NCI-H2196 treated with DMSO at 0.1 percent for 48 hours (cell line): ENCODE measurements around the gene CPTP.

Experiments used
- DNase-seq: peaks from one replicate; lab custom pipeline; 2025; ENCODE audit not compliant: unreplicated experiment; lab: John Stamatoyannopoulos, UW

Gene CPTP

DNA sequence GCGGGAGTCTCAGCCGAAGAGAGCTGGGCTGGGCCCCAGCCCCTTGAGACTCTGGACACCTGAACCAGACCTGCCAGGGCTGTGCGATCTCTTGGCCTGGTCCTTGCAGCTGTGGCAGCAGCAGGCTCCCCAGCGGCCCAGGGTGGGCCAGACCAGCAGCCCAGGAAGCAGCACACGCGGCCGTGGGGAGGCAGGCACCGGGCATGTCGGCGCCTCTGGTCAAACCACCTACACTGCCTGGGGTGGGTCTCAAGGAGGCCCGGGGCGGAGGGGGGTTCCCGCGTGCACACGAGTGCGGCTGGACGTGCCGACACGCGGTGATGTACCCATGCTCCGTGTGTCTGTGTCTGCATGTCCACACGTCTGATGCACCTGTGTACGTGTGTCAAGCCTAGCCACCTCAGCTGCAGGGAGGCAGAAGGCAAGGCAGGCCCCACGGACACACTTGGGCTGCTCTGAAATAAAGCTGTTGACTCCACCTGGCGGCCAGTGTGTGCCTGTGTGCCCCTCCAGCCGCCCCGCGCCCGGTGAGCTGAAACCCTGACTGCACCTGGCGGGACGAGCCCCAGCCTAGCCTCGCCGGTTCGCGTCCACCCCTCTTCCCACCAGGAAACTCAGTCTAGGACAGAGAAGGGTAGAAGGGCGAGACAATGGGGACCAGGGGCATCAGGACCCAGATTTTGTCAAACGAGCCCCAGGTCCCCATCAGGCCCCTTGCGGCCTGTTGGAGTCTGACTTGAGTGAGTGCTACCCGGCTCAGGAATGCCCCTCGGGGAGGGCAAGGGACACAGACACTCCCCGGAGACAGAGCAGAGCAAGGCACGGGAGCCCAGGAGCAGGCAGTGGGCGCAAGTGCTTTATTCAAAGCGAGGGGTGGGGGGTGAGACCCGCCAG, 32.8 kb upstream of the CPTP start:
- DNase-seq, result peak; percentile 55

DNA sequence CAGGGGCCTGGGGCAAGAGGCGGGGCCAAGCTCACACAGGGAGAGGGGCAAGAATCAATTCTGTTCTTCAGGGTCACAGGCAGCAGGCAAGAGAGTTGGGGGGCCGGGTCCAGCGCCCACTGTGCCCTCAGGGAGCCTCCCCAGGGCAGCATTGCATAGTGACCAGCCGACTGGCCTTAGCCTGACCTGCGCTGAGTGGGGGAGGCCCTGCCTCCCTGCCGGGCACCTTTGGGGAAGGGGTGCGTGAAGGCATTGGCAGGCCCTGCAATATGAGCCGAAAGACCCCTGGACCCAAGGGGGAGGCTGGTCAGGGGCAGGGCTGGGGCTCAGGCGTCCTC, 32.2 kb upstream of the CPTP start:
- DNase-seq, result no peak

- no peak for DNase-seq
These were observed 31.8 kb upstream of the CPTP start for GRCh38 chr1:1292851-1293250.

GRCh38 chr1:1293263-1294249, 31.0 kb upstream of the CPTP start:
- DNase-seq, result no peak

DNA sequence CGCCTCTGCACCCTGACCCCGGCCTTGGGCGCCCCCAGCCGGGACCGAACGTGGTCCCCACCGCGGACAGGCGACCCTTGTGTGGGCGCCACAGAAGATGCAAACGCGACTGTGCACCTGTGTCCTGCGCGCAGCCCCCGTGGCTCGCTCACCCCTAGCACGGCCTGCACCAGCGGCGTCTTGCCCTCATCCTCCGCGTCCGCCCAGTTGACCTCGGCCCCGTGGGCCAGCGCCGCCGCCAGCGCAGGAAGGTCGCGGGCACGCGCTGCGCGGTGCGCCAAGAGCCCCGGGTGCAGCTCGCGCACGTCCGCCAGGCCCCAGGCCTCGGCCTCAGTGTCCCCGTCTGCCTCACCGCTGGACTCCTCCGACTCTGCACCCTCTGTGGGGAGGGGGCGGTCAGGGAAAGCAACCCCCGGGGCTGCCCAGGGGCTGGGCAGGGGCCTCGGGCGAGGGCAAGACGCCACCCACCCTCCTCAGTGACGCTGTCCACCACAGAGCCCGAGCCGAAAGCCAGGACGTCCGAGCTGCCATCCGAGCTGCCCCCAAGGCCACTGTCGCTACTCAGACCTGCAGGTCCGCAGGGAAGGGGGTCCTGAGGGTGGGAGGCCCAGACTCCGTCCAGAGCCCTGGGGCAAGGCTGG, 30.2 kb upstream of the CPTP start:
- DNase-seq, result no peak

DNA sequence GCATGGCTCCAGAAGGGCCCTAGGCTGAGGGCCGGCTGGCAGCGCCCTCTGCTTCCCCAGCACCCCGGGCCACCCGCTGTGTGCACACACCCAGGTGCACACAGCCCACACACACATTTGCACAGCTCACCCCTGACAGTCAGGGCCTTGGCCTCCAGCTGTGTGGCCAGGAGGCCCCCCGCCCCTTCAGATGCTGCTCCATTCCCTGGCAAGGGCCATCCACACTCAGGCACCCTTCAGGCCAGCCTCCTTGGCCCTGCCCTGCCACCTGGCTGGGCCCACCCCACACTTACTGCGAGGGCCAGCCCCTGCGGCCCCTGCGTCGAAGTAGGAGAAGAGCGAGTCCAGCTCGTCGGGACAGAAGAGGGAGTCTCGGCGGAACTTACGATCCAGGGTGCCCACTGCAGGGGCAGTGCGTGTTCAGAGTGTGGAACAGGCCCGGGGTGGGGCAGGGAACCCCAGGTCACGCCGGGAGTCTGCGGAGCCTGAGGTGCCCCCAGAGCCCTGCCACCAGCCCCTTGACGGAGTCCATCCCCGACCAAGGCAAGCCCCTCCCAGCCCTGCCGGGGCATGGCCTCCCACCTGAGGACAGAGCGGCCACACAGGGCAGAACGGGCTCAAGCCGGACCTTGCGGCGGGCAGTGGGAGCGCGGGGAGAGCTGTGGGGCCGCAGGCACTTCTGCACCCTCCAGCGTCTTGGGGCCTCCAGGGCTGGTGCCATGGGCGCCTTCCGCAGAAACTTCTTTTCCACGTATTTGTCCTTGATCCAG, 29.3 kb upstream of the CPTP start:
- DNase-seq, result no peak

DNA sequence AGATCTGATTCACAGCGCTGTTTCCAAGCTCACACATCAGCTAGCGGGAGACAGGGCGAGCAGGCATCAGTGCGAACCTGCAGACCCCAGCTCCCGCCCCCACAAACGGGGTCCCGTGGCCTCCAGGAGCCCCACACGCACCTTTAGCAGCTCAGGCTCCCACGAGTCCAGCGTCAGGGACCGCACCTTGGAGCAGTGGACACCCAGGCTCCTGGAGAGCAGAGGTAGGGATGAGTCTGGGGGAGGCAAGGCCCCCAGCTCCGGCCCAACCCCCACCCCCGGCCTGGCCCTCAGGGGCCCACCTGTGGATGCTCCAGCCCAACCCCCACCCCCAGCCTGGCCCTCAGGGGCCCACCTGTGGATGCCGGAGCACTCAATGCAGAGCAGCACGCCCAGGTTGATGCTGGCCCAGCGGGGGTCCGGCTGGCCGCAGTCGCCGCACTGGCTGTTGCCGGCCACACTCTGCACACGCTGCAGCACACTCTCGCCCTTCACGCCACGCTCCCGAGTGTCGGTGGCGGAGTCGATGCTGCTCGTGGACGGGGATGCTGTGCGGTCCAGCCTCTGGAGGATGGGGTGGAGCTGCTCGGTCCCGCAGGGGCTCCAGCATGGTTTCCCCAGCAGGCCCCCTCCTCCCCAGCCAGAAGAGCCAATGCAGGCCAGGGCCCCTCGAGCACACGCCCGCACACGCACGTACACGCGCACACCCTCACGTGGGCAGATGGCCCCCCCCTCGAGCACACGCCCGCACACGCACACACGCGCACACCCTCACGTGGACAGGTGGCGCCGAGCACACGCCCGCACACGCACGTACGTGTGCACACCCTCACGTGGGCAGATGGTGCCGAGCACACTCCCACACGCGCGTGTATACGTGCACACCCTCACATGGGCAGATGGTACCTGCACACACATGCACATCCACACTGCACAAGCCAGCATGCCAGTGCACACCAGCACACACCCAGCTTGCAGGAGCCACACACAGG, 28.2 kb upstream of the CPTP start:
- DNase-seq, result no peak

- DNase-seq, result no peak
These were observed 26.7 kb upstream of the CPTP start for GRCh38 chr1:1297802-1298424.

DNA sequence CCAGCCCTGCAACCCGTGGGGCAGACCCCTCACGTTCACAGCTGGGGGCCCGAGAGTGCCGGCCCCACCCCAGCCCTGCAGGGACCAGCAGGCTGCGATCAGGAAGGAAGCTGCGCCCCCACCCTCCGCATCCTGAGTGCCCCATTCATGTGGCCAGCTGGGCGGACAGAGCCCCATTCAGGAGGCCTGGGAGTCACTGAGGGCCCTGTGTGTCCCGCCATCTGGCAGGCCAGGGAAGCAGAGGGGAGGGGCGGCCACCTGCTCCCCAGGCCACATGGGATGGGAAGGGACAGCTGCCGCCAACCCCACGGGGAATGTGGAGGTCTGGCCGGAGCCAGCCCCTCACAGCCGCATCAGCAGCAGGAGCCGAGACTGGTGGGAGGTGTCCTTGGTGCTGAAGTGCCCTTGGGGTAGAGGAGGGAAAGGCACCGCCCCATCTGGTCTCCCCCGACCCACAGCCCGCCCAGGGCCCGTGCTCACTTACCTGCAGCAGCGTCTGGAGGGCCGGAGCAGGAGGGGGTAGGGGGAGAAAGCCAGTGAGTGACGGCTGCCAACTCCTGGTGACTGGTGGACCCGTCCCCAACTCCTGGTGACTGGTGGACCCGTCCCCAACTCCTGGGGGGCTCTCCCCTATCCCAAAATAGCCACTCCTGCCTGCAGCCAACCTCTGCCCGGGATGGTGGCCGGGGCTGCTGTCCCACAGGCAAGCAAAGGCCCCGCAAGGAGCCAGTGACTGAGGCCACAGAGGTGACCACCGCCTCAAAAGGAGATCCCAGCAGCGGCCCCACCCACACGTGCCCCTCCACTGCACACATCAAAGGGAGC, 25.5 kb upstream of the CPTP start:
- DNase-seq, result no peak

DNA sequence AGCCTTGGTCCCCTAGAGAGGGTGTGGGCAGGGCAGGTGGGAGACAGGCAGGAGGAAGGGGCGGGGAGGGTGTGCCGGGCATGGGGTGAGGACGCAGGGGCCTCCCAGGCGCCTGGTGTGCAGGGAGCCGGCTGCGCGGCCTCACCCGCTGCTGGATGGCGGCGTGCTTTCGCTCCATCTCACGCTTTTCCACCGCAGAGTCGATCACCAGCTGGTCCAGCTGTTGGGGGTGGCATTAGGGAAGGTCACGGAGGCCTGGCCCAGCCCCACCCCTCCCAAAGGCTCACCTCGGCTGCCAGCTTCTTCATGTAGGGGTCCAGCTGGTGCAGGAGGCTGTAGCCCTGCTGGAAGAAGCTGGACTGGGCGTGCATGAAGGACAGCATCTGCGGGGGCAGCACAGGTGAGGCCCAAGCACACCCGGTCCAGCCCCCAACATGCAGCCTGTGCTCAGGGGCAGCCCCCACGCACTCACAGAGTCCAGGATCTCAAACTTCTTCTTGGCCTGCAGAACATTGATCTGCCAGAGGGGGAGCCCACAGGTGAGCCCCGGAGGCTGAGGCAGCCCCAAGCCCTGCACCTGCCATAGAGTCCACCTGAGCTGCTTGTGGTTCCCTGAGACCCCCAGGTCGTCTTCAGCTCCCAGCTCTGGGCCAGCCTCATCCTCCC, 24.8 kb upstream of the CPTP start:
- no peak for DNase-seq

GRCh38 chr1:1300352-1300739, 24.3 kb upstream of the CPTP start:
- DNase-seq, result no peak

DNA sequence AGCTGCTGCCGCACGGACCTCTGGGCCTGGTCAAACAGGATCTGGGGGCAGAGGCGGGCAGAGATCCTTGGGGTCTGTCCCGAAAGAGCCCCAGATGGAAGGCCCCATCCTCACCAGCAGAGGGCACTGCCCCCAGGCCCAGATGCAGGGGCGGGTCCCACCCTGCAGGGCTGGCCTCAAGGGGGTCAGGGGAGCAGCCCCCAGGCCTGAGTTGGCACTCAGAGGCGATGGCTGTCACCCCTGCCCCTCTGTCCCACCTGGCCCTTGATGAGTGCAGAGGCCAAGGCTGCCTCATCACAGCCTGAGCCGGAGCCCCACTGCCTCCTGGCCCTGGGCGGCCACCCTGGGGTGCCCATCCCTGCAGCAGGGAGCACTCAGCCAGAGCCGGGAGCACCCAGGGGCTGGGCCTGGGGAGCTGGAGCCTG, 22.6 kb upstream of the CPTP start:
- DNase-seq, result no peak

DNA sequence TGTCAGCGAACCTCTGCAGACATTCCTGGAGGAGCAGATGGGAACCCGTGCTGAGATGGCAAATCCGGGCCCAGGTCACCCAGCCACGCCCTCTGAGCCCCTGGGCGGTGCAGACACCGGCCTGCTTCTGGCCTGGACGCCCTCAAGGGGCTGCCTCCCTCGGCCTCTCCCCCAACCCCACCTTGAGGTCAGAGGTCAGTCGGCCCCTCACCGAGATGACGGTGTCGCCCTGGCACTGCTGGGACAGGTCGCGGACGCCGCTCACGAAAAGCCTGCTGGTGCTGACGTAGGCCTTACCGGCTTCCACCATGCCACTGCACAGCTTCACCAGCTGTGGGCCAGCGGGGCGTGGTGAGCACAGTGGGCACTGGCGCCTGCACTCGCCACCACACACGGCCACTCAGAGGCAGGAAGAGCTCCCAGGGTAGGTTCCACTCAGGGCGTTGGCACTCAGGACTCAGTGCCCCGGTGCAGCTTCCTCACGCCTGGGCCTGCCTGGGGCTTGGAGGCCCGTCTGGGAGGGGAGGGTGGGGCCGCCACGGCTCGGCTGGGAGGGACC, 21.6 kb upstream of the CPTP start:
- no peak for DNase-seq

DNA sequence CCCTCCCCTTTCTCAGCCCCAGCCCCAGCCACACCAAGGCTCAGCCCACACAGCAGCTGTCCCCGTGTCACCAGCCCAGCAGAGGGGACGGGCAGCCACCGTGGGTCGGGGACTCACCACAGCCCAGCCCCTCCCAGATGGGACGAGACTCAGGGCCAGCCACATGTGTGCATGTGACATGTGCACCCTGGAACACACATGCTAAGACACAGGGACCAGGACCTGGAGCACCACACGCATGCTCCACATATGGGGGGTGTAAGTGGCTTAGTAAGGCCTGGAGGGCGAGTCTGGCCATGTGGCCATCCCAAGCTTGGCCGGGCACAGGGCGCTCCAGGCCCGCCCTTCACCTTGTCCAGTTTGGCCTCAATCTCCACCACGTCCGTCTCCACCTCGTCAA, 20.9 kb upstream of the CPTP start:
- DNase-seq, result no peak

DNA sequence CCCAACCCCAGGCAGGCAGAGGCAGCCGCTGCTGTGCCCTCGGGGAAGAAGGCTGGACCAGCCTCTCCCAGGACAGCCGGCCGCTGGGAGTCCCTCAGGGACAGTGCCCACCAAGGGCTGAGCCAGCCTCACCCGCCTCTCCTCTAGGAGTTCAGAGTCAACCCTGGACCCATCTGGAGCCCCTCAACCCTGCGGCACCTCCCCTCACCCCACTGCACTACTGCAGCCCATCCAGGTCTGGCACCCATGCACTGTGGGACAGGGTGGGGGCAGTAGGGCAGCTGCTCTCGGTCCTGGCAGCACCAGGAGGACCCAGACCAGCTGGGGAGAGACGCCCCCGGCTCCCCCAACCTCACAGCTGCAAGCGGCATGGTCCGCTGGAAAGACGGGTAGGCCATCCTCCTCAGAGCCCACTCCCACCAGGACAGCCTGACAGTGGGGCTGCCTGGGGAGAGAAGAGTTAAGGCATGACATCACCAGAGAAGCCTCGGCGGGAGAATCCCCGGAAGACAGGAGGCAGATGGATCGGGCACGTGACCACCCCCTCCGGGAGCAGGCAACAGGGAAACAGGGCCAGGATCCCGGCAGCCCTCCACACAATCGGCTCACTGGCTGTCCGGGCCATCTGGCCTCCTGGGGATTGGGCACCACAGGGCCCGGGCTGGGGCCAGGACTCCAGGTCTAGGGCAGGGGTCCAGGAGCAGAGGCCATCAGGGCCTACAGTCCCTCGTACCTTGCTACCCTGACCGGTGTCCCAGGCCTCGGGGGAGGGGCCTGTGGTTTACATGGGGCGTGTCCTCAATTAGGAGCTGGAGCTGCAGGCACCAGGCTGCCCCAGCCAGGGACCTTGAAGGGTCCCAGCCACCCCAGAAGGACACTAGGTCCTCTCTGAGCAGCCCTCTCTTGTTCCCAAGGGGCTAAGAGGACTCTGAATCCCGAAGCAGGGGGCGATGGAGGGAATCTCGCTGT, 20.0 kb upstream of the CPTP start:
- DNase-seq, result peak; percentile 80
